Spleen (tissue), 7 donors: Measurements from ENCODE around the gene HGS.

ENCODE experiments used
- POLR2A ChIP-seq, 3 donors: fragments of 450-650 bp; IDR thresholded peaks; one replicate each; pipeline ENCODE4 v1.5.1; 2017; ENCODE audit warnings: antibody characterized with exemption in 3 of 3, mild to moderate bottlenecking in 1 of 3
- POLR2AphosphoS5 ChIP-seq, 3 donors: sonication (generic); formaldehyde crosslinking; IDR thresholded peaks; one replicate each; pipeline ENCODE4 v1.5.1; 2017; ENCODE audit warnings: antibody characterized with exemption in 3 of 3
- TF ChIP-seq, protein P1 (sequence below), 11 experiments: fragments of 200-600 bp in 7 of 11; fragments of 450-650 bp in 4 of 11; sonication (generic) in 4 of 11; IDR thresholded peaks in 8 of 11; conservative IDR thresholded peaks in 3 of 11; 1 replicate in 7 of 11; 2 replicates in 4 of 11; pipeline versions ENCODE4 v1.4.0 to v1.8.0; 2016 to 2021; ENCODE audit warnings: antibody characterized with exemption in 11 of 11, inconsistent platforms in 4 of 11, mild to moderate bottlenecking in 1 of 11
- donor health status: DM: no; HTN: no; CAD: no; lungs with moderate emphysema.
- donor health status: DM: no; HTN: no; CAD: no.
- donor health status: DM: no; HTN: no; CAD: no.

DNA sequence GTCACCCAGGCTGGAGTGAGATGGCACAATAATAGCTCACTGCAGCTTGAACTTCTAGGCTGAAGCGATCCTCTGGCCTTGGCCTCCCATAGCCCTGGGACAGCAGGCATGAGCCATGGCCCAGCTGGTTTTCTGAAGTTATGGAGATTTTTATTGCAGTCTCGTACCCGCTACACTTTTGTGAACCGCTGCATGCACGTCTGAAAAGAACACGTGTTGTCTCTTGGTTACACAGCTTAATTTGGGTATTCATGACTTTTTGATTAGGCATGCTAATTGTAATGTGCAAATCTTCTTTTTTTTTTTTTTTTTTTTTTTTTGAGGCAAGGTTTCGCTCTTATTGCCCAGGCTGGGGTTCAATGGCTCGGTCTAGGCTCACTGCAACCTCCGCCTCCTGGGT, 41.6 kb downstream of the HGS start:
- TF ChIP-seq POLR2A (IDR thresholded peaks at IDR 0.05), result no peak
- TF ChIP-seq, protein P1, sequence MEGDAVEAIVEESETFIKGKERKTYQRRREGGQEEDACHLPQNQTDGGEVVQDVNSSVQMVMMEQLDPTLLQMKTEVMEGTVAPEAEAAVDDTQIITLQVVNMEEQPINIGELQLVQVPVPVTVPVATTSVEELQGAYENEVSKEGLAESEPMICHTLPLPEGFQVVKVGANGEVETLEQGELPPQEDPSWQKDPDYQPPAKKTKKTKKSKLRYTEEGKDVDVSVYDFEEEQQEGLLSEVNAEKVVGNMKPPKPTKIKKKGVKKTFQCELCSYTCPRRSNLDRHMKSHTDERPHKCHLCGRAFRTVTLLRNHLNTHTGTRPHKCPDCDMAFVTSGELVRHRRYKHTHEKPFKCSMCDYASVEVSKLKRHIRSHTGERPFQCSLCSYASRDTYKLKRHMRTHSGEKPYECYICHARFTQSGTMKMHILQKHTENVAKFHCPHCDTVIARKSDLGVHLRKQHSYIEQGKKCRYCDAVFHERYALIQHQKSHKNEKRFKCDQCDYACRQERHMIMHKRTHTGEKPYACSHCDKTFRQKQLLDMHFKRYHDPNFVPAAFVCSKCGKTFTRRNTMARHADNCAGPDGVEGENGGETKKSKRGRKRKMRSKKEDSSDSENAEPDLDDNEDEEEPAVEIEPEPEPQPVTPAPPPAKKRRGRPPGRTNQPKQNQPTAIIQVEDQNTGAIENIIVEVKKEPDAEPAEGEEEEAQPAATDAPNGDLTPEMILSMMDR (IDR thresholded peaks at IDR 0.05 in 8 of 11, conservative IDR thresholded peaks at IDR 0.05 in 3 of 11), result no peak
- no peak for TF ChIP-seq POLR2AphosphoS5 (IDR thresholded peaks at IDR 0.05)
